Measurements from ENCODE around the gene BCL2L12.
A peak's percentile ranks its signal among the peaks of the same experiment; 100 is the strongest.

BCL2L12 gene

GRCh38 chr19:49692147-49692506 is 26.4 kb downstream of the BCL2L12 start:
- Histone ChIP-seq H3K36me3 (replicated peaks; ENCODE audit: insufficient read depth, low read length) (no peaks in the 10 kb centered on the region), H3K27ac (ENCODE audit: low read length) (no peak overlapping the region), H3K4me3 (ENCODE audit: low read length) (no peak overlapping the region), H3K9me3 (replicated peaks; ENCODE audit: insufficient read depth, low read length) (no peaks in the 10 kb centered on the region), H3K9ac (ENCODE audit: low read length) (no peak overlapping the region), H3K9me2 (replicated peaks; ENCODE audit: insufficient read depth, low read length) (no peaks in the 10 kb centered on the region), H2AFZ (ENCODE audit: low read length) (0 out of 2 replicates have a peak overlapping the region, but pooled peaks have one; percentile 48), H3K4me2 (ENCODE audit: low read depth, low read length) (no peak overlapping the region), H3K79me2 (ENCODE audit: low read length) (no peaks in the 10 kb centered on the region), H3K4me1 (ENCODE audit: low read length) (no peaks in the 10 kb centered on the region), H4K20me1 (ENCODE audit: insufficient read depth, low read length) (no peaks in the 10 kb centered on the region), H3K27me3 (replicated peaks; ENCODE audit: insufficient read depth, low read length) (peaks cover 10% of the 10 kb centered on the region), H3F3A (ENCODE audit: insufficient read depth, low read length) (no peaks in the 10 kb centered on the region)
- DNase-seq: no peak
- no peak for TF ChIP-seq EZH2 (optimal IDR thresholded peaks at IDR 0.05; ENCODE audit: low read depth, low read length)
- no peak for TF ChIP-seq EZH2phosphoT487 (IDR thresholded peaks at IDR 0.05; ENCODE audit: low read length)
- no peak for TF ChIP-seq CTCF (IDR thresholded peaks at IDR 0.05; ENCODE audit: low read length)

DNA sequence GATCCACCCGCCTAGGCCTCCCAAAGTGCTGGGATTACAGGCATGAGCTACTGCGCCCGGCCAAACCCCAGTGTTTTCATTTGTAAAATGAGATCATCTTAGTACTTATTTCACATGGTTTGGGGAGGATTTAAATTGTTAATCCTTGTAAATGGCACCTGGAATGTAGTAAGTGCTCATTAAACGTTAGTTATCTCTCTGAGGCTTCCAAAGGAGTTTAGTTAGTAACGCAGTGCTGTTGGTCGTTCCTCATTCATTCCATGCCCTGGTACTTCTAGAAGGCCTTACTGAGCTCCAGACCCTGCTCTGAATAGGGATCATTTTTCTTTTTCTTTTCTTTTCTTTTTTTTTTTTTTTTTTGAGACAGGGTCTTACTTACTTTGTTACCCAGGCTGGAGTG is 30.4 kb downstream of the BCL2L12 start:
- Histone ChIP-seq H3K9ac (ENCODE audit: low read length) (no peak overlapping the region), H2AFZ (ENCODE audit: low read length) (no peak overlapping the region), H3K4me1 (ENCODE audit: low read length) (no peaks in the 10 kb centered on the region), H3K9me2 (replicated peaks; ENCODE audit: insufficient read depth, low read length) (no peaks in the 10 kb centered on the region), H3K36me3 (replicated peaks; ENCODE audit: insufficient read depth, low read length) (no peaks in the 10 kb centered on the region), H3K79me2 (ENCODE audit: low read length) (no peaks in the 10 kb centered on the region), H3F3A (ENCODE audit: insufficient read depth, low read length) (no peaks in the 10 kb centered on the region), H4K20me1 (ENCODE audit: insufficient read depth, low read length) (no peaks in the 10 kb centered on the region), H3K4me3 (ENCODE audit: low read length) (no peak overlapping the region), H3K27ac (ENCODE audit: low read length) (no peak overlapping the region), H3K27me3 (replicated peaks; ENCODE audit: insufficient read depth, low read length) (peaks cover 18% of the 10 kb centered on the region), H3K4me2 (ENCODE audit: low read depth, low read length) (no peak overlapping the region), H3K9me3 (replicated peaks; ENCODE audit: insufficient read depth, low read length) (no peaks in the 10 kb centered on the region)
- TF ChIP-seq CTCF (IDR thresholded peaks at IDR 0.05; ENCODE audit: low read length) (no peak), EZH2 (optimal IDR thresholded peaks at IDR 0.05; ENCODE audit: low read depth, low read length) (no peak), EZH2phosphoT487 (IDR thresholded peaks at IDR 0.05; ENCODE audit: low read length) (no peak)
- no peak for DNase-seq

DNA sequence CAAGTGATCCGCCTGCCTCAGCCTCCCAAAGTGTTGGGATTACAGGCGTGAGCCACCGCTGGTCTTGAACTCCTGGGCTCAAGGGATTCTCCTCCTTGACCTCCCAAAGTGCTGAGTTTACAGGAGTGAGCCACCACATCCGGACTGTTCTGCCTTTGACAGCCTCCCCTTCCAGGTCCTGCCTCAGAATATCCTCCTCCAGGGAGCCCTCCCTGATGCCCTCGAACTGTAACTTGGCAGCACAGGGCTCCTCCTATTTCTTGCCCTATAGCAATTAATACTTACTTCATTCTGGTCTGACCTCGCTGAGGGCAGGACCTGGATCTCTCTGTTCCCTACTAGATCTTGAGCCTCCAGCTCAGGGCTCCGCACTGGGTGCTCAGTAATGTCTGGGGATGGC is 31.1 kb downstream of the BCL2L12 start:
- no peak overlapping the region for H3K4me3 ChIP-seq (ENCODE audit: low read length)
- TF ChIP-seq EZH2phosphoT487 (IDR thresholded peaks at IDR 0.05; ENCODE audit: low read length) (no peak), EZH2 (optimal IDR thresholded peaks at IDR 0.05; ENCODE audit: low read depth, low read length) (no peak), CTCF (IDR thresholded peaks at IDR 0.05; ENCODE audit: low read length) (no peak)
- no peak overlapping the region for H3K27ac ChIP-seq (ENCODE audit: low read length)
- no peaks in the 10 kb centered on the region for H4K20me1 ChIP-seq (ENCODE audit: insufficient read depth, low read length)
- no peak overlapping the region for H2AFZ ChIP-seq (ENCODE audit: low read length)
- DNase-seq: no peak
- H3K9me2 ChIP-seq (replicated peaks; ENCODE audit: insufficient read depth, low read length): no peaks in the 10 kb centered on the region
- H3K79me2 ChIP-seq (ENCODE audit: low read length): no peaks in the 10 kb centered on the region
- H3K27me3 ChIP-seq (replicated peaks; ENCODE audit: insufficient read depth, low read length): peaks cover 16% of the 10 kb centered on the region
- H3K4me1 ChIP-seq (ENCODE audit: low read length): no peaks in the 10 kb centered on the region
- no peaks in the 10 kb centered on the region for H3F3A ChIP-seq (ENCODE audit: insufficient read depth, low read length)
- H3K4me2 ChIP-seq (ENCODE audit: low read depth, low read length): no peak overlapping the region
- H3K36me3 ChIP-seq (replicated peaks; ENCODE audit: insufficient read depth, low read length): no peaks in the 10 kb centered on the region
- no peaks in the 10 kb centered on the region for H3K9me3 ChIP-seq (replicated peaks; ENCODE audit: insufficient read depth, low read length)
- no peak overlapping the region for H3K9ac ChIP-seq (ENCODE audit: low read length)

Measured in MM.1S (cell line).